ENCODE measurements around the gene C15orf62.

Gene C15orf62

DNA sequence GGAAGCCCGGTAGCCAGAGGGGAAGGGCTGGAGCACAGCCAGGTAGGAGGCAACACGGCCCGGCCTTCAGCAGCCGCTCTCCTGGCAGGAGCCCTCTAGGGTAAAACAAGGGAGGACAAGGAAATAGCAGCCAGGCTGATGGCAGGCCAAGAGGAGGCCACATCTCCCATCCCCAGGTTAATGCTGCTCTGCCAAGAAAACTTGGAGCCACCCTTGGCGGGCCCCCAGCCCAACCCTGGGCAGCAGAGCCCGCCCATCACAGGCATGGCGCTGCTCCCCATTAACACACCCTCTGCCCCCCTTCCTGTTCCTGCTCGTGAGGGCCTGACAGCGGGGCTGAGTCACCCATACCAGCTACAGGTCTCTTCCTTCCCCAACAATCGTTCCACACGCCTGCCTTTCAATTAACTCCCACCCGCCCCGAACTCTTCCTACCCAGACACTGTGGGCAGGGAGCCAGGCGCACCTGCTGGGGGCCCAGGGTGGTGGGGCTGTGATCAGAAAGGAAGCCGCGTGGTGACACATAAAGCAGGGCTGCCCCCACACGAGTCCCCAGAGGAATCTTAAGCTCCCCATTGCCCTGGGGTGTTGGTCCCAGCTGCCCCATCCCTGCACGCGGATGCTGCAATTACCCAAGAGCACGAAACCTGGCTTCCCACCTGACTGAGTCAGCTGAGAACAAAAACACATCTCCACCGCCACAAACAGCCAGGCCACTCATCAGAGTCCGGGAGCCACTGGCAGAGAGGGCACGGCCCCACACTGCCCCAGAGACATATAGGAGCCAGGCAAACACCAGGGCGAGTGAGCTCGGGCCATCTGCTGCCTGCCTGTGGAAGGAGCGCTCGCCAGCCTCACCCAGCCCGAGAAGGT is at the start of gene C15orf62:
Gene C15orf62, plus strand, starts transcription at position 707 of the 873 bp plus-strand sequence. CDS start 516 bp downstream, outside the sequence.
- no peak for DNase-seq

- DNase-seq, result no peak
Measured at GRCh38 chr15:40721701-40722100, 48.1 kb upstream of the C15orf62 start.

GRCh38 chr15:40722354-40722753 is 47.4 kb upstream of the C15orf62 start:
- no peak for DNase-seq

GRCh38 chr15:40722934-40723333 is 46.8 kb upstream of the C15orf62 start:
- no peak for DNase-seq

GRCh38 chr15:40723919-40724318 is 45.9 kb upstream of the C15orf62 start:
- no peak for DNase-seq

DNA sequence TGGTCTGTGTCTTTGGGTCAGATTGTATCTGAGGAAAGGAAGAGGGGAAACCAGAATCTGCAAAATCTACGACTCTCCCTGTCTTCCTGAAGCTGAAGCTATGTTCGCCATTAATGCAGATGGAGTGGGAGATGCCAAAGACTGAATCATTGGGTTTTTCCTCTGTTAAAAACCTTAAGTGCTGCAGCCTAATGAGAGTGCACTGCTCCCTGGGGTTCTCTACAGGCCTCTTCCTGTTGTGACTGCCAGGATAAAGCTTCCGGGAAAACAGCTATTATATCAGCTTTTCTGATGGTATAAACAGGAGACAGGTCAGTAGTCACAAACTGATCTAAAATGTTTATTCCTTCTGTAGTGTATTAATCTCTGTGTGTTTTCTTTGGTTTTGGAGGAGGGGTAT is 38.7 kb upstream of the C15orf62 start:
- DNase-seq, result no peak

GRCh38 chr15:40736575-40736974 is 33.2 kb upstream of the C15orf62 start:
- DNase-seq, result no peak

GRCh38 chr15:40737048-40737447 is 32.7 kb upstream of the C15orf62 start:
- DNase-seq, result no peak

DNA sequence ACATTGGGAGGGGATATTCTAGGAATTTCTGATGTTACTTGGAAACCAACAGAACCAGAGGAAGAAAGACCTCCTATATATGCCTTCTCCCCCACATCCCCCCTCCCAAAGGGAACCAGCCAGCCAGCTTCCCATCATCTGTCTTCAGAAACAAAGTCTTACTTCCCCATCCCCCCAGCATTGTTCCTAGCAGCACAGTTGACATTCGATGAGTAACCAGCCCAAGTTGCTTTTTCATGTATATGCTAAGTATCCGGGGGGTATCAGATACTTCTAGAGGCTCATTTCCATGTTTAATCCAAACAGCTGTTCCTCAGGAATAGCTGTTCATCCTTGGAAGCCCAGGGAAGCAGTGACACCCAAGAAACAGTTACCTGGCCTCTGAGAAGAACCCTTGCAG is 30.7 kb upstream of the C15orf62 start:
- no peak for DNase-seq

GRCh38 chr15:40739854-40740253 is 29.9 kb upstream of the C15orf62 start:
- DNase-seq, result no peak

DNA sequence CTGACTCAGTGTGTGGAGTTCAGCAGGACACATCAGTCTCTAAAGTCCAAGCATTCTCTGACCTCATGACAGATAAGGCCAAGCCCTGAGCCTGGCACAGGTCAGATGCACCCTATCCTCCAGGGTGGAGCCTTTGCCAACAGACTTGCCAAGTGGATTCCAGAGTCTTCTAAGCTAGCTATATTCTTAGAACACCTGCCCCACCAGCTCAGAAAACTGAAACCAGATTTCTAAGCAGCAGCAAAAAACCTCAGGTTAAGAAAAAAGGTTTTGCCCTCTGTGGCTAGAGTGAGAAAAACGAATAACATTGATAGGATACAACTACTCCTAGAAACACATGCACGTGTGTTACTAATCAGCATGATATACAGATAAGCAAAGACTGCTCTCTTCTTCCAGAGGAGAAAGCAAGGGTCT is 26.3 kb upstream of the C15orf62 start:
- DNase-seq, result no peak

GRCh38 chr15:40743921-40744814 is 25.6 kb upstream of the C15orf62 start:
- no peak for DNase-seq

DNA sequence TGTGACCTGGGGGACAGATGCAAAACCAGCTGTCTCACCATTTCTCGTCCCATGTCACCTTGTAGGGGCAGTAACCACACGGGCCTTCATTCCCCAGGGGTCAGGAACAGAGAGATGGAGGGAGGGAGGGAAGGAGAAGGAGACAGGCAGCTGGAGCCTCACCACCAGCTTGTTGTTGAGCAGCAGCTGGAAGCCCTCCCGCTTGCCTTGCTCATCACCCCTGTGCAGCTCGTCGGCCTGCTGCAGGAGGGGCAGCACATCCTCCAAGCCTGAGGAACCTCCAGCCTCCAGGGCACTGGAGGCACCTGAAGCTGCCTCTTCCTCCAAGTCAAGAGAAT is 25.0 kb upstream of the C15orf62 start:
- no peak for DNase-seq

- DNase-seq, result no peak
Measured at GRCh38 chr15:40746916-40747418, 22.8 kb upstream of the C15orf62 start.

- no peak for DNase-seq
Measured at GRCh38 chr15:40747685-40748631, 21.8 kb upstream of the C15orf62 start.

DNA sequence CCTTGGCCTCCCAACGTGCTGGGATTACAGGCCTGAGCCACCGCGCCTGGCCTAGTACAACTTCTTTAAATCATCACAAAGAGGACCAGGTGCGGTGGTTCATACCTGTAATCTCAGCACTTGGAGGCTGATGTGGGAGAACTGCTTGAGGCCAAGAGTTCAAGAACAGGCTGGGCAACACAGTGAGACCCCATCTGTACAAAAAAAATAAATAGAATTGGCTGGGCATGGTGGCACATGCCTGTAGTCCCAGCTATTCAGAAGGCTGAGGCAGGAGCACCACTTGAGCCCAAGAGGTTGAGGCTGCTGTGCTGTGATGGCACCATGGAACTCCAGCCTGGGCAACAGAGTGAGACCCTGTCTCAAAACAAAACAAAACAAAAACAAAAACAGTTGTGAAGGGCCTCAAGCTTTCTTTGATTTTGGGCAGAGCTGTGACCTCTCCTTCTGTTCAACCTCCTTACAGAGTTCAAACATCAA is 20.6 kb upstream of the C15orf62 start:
- no peak for DNase-seq

DNA sequence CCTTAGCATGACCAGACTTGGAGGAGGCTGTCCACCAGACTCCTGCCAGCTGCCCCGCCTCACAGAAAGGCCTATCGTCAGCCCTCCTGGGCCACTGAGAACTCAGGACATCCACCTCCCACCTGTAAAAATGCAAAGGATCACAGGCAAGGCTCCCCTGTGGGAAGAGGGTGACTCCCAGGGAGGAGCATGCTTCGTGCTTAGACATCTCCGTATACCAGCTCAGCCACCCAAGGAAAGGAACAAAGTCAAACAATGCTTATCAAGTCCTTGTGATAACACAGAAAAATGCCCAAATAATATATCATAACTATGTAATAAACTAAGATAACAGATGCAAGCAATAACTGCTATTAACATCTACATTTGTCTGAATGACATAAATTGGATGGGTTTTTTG is 18.9 kb upstream of the C15orf62 start:
- DNase-seq, result no peak

DNA sequence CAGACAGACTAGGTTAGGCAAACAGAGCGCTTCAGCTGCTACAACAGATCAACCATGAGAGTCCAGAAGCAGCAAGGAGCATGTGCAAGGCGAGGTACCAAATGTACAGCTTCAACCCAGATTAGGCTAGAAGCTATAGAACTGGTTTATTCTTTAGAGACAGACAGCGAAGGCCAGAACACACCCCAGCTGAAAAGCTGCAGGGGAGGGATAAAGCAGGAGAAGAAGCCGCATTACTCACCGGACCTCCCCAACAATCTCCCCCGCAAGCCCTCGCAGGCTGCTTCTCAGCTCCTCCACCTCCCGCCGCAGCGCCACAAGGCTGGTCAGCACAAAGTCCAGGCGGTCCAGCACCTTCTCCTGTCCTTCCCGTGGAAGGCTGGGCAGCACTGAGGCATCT is 18.0 kb upstream of the C15orf62 start:
- no peak for DNase-seq

GRCh38 chr15:40754574-40754882 is 15.3 kb upstream of the C15orf62 start:
- no peak for DNase-seq

DNA sequence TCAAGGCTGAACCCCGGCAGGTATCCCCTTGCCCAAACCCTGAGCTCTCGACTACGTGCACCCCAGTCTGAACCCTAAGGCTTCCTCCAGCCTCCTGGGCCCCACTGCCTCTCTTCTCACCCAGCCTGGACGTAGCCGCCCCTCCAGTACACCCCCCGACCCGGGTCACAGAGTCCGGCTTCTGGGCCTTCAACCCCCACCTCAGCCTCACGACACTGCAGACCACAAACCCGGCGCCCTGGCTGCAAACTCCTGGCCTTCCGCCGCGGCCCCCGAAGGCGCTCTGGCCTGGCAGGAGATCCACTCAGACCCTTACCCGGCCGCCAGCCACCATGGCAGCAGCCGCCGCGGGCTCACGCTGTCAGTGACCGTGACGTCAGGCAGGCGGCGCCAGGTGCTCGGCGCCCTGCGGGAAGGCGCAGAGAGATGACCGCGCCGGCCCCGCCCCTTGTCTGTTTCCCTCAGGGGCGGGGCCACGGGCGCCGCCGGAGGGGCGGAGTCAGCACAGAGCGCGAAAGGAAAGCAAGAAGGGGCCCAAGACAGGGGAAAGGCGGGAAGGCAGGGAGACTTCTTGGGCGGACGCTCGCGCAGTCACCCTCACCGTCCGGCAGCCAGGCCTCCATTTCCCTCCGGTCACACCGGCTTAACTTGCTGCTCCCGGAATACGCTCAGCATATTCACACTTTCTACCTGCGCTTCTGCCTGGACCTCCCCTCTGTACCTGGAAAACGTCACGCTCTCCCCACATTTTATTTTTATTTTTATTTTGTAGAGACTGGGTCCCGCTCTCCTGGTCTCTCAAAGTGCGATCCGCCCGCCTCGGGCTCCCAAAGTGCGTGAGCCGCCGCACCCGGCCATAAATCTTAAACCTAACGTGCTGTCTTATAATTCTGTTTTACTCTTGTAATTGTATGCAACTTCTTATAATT is 14.6 kb upstream of the C15orf62 start, which contains the start of gene RMDN3:
Gene RMDN3, minus strand, starts transcription at position 372 of the 929 bp plus-strand sequence. CDS start 471 bp downstream, outside the sequence.
- peak; percentile 65 for DNase-seq

- no peak for DNase-seq
Measured at GRCh38 chr15:40755812-40756208, 14.0 kb upstream of the C15orf62 start.
